SJCRH30 (cell line): ENCODE results near the gene SEMA3G. TPM values are rescaled to one million over a fixed set of nuclear protein-coding genes. Genes with fewer than 3 reads are reported as not detected.

Experiments used
- total RNA-seq: library from RNA; depleted of rRNA; stranded (reverse); fragments of >200 nt; shearing (Covaris generic); gene quantifications from 2 replicates; pipeline ENCODE4 v1.2.3, GENCODE V29; 2014; rRNA removed

SEMA3G gene
- total RNA-seq, 1 experiment from 2014 or later = 0.10 TPM

Other genes starting within 250 kb of the SEMA3G start
- 46.8 and 50.3 TPM in 2 replicates for gene ALAS1, start 246.9 kb downstream of the SEMA3G start, total RNA-seq
- not detected in 2 replicates for gene TLR9, start 219.5 kb downstream of the SEMA3G start, total RNA-seq
- 32.3 and 32.7 TPM in 2 replicates for gene TWF2, start 205.9 kb downstream of the SEMA3G start, total RNA-seq
- gene PPM1M, start 199.3 kb downstream of the SEMA3G start, total RNA-seq = 6.1 and 7.6 TPM in 2 replicates
- gene WDR82, start 166.5 kb downstream of the SEMA3G start, total RNA-seq = 93.9 and 97.1 TPM in 2 replicates
- gene GLYCTK, start 157.3 kb downstream of the SEMA3G start, total RNA-seq = 5.5 and 6.5 TPM in 2 replicates
- gene DNAH1, start 128.8 kb downstream of the SEMA3G start, total RNA-seq = 0.14 and 0.33 TPM in 2 replicates
- 65.9 and 71.2 TPM in 2 replicates for gene BAP1, start 35.1 kb downstream of the SEMA3G start, total RNA-seq
- gene PHF7, start 34.4 kb downstream of the SEMA3G start, total RNA-seq = 4.8 and 5.7 TPM in 2 replicates
- gene TNNC1, start 8.9 kb upstream of the SEMA3G start, total RNA-seq = 8.5 and 10.5 TPM in 2 replicates
- 32.8 and 43.5 TPM in 2 replicates for gene NISCH, start 10.5 kb upstream of the SEMA3G start, total RNA-seq
- not detected in 2 replicates for gene STAB1, start 50.2 kb upstream of the SEMA3G start, total RNA-seq
- gene NT5DC2, start 88.8 kb upstream of the SEMA3G start, total RNA-seq = 140 and 152 TPM in 2 replicates
- 12.7 and 13.2 TPM in 2 replicates for gene UQCC5, start 91.5 kb upstream of the SEMA3G start, total RNA-seq
- gene PBRM1, start 240.8 kb upstream of the SEMA3G start, total RNA-seq = 60.0 and 64.2 TPM in 2 replicates
- 141 and 171 TPM in 2 replicates for gene GNL3, start 240.9 kb upstream of the SEMA3G start, total RNA-seq